ENCODE measurements around the gene TIAM2. TPM values are rescaled to one million over a fixed set of nuclear protein-coding genes. Genes with fewer than 3 reads are reported as not detected.
A peak's percentile ranks its signal among the peaks of the same experiment; 100 is the strongest.

The TIAM2 gene
- total RNA-seq, 4 donors from 2014 or later: 4.8 to 11.4 (median 6.7) TPM

GRCh38 chr6:155147958-155148663 lies 153.0 kb downstream of the TIAM2 start:
- H3K27me3 ChIP-seq: no peaks in the 10 kb centered on the region
- peaks cover 6% of the 10 kb centered on the region for H3K4me1 ChIP-seq
- WGBS: 92% methylated on average over 7 of the region's 7 CpGs
- DNase-seq (ENCODE audit: low spot score in 2 of 2): no peak
- no peak for TF ChIP-seq CTCF (IDR thresholded peaks at IDR 0.05)
- no peak for TF ChIP-seq EP300 (IDR thresholded peaks at IDR 0.05)
- no peak for TF ChIP-seq POLR2A (IDR thresholded peaks at IDR 0.05)
- no peak for TF ChIP-seq POLR2AphosphoS5 (IDR thresholded peaks at IDR 0.05)
- H3K9me3 ChIP-seq: no peaks in the 10 kb centered on the region
- no peaks in the 10 kb centered on the region for H3K36me3 ChIP-seq
- no peak overlapping the region for H3K27ac ChIP-seq
- H3K4me3 ChIP-seq: no peak overlapping the region

- Histone ChIP-seq H3K4me1 (peaks cover 6% of the 10 kb centered on the region), H3K36me3 (no peaks in the 10 kb centered on the region), H3K9me3 (no peaks in the 10 kb centered on the region), H3K27me3 (no peaks in the 10 kb centered on the region), H3K4me3 (no peak overlapping the region), H3K27ac (no peak overlapping the region)
- WGBS: 89% methylated on average over 8 of the region's 9 CpGs
- DNase-seq (ENCODE audit: low spot score in 2 of 2): no peak
- TF ChIP-seq POLR2AphosphoS5 (IDR thresholded peaks at IDR 0.05): no peak
- no peak for TF ChIP-seq CTCF (IDR thresholded peaks at IDR 0.05)
- no peak for TF ChIP-seq EP300 (IDR thresholded peaks at IDR 0.05)
- TF ChIP-seq POLR2A (IDR thresholded peaks at IDR 0.05): no peak
Observed at GRCh38 chr6:155150967-155151671, 156.0 kb downstream of the TIAM2 start.

GRCh38 chr6:155152211-155153076 lies 157.3 kb downstream of the TIAM2 start:
- WGBS: 80% methylated on average over 6 of the region's 11 CpGs
- no peak for DNase-seq (ENCODE audit: low spot score in 2 of 2)
- Histone ChIP-seq H3K9me3 (no peaks in the 10 kb centered on the region), H3K27ac (no peak overlapping the region), H3K4me1 (peaks cover 6% of the 10 kb centered on the region), H3K36me3 (no peaks in the 10 kb centered on the region), H3K4me3 (no peak overlapping the region), H3K27me3 (no peaks in the 10 kb centered on the region)
- TF ChIP-seq POLR2A (IDR thresholded peaks at IDR 0.05) (no peak), EP300 (IDR thresholded peaks at IDR 0.05) (no peak), CTCF (IDR thresholded peaks at IDR 0.05) (no peak), POLR2AphosphoS5 (IDR thresholded peaks at IDR 0.05) (no peak)

GRCh38 chr6:155154158-155154830 lies 159.2 kb downstream of the TIAM2 start:
- WGBS: 39% methylated on average over 11 of the region's 11 CpGs
- no peaks in the 10 kb centered on the region for H3K36me3 ChIP-seq
- no peaks in the 10 kb centered on the region for H3K27me3 ChIP-seq
- H3K27ac ChIP-seq: peak overlapping the region; percentile 46
- H3K4me3 ChIP-seq: no peak overlapping the region
- no peak for DNase-seq (ENCODE audit: low spot score in 2 of 2)
- peaks cover 12% of the 10 kb centered on the region for H3K4me1 ChIP-seq
- no peaks in the 10 kb centered on the region for H3K9me3 ChIP-seq
- TF ChIP-seq EP300 (IDR thresholded peaks at IDR 0.05) (no peak), POLR2AphosphoS5 (IDR thresholded peaks at IDR 0.05) (no peak), CTCF (IDR thresholded peaks at IDR 0.05) (no peak), POLR2A (IDR thresholded peaks at IDR 0.05) (no peak)
